MM.1S (cell line): ENCODE results near the gene NSFL1C.

Source experiments
- DNase-seq: peaks from one replicate; pipeline ENCODE4 v3.0.0-alpha.2; 2015
- H2AFZ ChIP-seq: fragments of 300-600 bp; sonication (generic); 2 replicates; pipeline ENCODE4 v1.6.0; 2016; ENCODE audit warnings: antibody characterized with exemption, low read length
- H3F3A ChIP-seq: fragments of 300-600 bp; sonication (generic); 2 replicates; pipeline ENCODE4 v1.6.1; 2016; ENCODE audit warnings: mild to moderate bottlenecking, antibody characterized with exemption, low read length, moderate library complexity, mixed read lengths; ENCODE audit not compliant: insufficient read depth
- H3K27ac ChIP-seq: fragments of 300-600 bp; sonication (generic); 2 replicates; pipeline ENCODE4 v1.5.1; 2016; ENCODE audit warnings: mild to moderate bottlenecking, low read length
- H3K27me3 ChIP-seq: fragments of 300-600 bp; sonication (generic); replicated peaks from 2 replicates; pipeline ENCODE4 v1.6.0; 2016; ENCODE audit warnings: low read length; ENCODE audit not compliant: insufficient read depth
- H3K36me3 ChIP-seq: fragments of 300-600 bp; sonication (generic); replicated peaks from 2 replicates; pipeline ENCODE4 v1.6.1; 2016; ENCODE audit warnings: mild to moderate bottlenecking, low read length, mixed read lengths; ENCODE audit not compliant: insufficient read depth
- H3K4me1 ChIP-seq: fragments of 300-600 bp; sonication (generic); 2 replicates; pipeline ENCODE4 v1.6.1; 2016; ENCODE audit warnings: low read length, mixed read lengths
- H3K4me2 ChIP-seq: fragments of 300-600 bp; sonication (generic); 2 replicates; pipeline ENCODE4 v1.6.0; 2016; ENCODE audit warnings: low read depth, low read length
- H3K4me3 ChIP-seq: fragments of 300-600 bp; sonication (generic); 2 replicates; pipeline ENCODE4 v1.5.1; 2016; ENCODE audit warnings: low read length, mixed read lengths
- H3K79me2 ChIP-seq: fragments of 300-600 bp; sonication (generic); 2 replicates; pipeline ENCODE4 v1.6.1; 2016; ENCODE audit warnings: mixed run types, low read length, mixed read lengths
- H3K9ac ChIP-seq: fragments of 300-600 bp; sonication (generic); 2 replicates; pipeline ENCODE4 v1.6.1; 2016; ENCODE audit warnings: low read length, mixed read lengths
- H3K9me2 ChIP-seq: fragments of 300-600 bp; sonication (generic); replicated peaks from 2 replicates; pipeline ENCODE4 v1.6.1; 2016; ENCODE audit warnings: mild to moderate bottlenecking, low read length, mixed read lengths; ENCODE audit not compliant: insufficient read depth
- H3K9me3 ChIP-seq: fragments of 300-600 bp; sonication (generic); replicated peaks from 2 replicates; pipeline ENCODE4 v1.6.1; 2016; ENCODE audit warnings: mild to moderate bottlenecking, low read length, mixed read lengths; ENCODE audit not compliant: insufficient read depth
- H4K20me1 ChIP-seq: fragments of 300-600 bp; sonication (generic); 2 replicates; pipeline ENCODE4 v1.6.1; 2016; ENCODE audit warnings: mild to moderate bottlenecking, low read length, moderate library complexity, mixed read lengths; ENCODE audit not compliant: insufficient read depth
- EZH2 ChIP-seq: fragments of 300-600 bp; sonication (generic); optimal IDR thresholded peaks from 2 replicates; pipeline ENCODE3; 2017; ENCODE audit warnings: low read depth, mild to moderate bottlenecking, antibody characterized with exemption, low read length, mixed read lengths
- EZH2phosphoT487 ChIP-seq: fragments of 300-600 bp; sonication (generic); IDR thresholded peaks from 2 replicates; pipeline ENCODE4 v1.6.1; 2018; ENCODE audit warnings: antibody characterized with exemption, low read length
- TF ChIP-seq, protein P1 (sequence below): fragments of 300-600 bp; sonication (generic); IDR thresholded peaks from 2 replicates; pipeline ENCODE4 v1.5.1; 2016; ENCODE audit warnings: antibody characterized with exemption, low read length, mixed read lengths

The NSFL1C gene

DNA sequence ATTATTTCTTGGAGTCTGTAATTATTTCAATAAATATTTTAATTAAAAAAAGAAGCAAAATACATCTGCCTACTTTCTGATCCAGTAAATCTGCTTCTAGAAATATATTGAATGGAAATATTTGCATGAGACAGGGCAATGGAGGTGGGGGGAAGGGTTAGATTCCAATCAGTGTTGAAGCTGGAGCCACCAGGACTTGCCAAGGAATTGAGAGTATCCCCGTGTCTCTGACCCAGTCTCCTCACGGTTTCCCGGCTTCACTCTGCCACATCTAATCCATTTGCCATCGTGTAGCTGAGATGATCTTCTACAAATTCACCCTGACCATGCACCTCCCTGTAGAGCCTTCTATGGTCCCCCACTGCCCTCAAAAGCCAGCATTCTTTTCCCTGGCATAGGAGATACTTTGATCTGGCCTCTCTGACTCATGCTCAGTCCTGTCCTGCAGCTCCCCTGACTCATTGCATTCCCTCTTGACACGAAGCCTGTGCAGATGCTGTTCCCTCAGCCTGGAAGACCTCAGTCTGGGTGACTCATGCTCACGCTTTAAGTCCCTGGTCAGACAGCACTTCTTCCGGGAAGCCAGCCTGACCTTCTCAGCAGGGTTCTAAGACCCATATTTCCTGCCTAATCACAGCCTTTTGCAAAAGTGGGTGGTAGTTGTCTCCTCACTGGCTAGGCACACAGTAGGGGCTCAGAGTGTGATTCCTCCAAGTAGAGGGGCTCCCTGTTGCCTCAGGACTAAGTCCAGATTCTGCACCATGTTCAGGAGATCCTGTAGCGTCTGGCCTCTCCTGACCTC, 50.8 kb downstream of the NSFL1C start:
- Histone ChIP-seq H3K4me3 (no peak overlapping the region), H3K9me2 (no peaks in the 10 kb centered on the region), H3F3A (no peaks in the 10 kb centered on the region), H3K27ac (no peak overlapping the region), H2AFZ (no peak overlapping the region), H4K20me1 (no peaks in the 10 kb centered on the region), H3K4me2 (no peak overlapping the region), H3K4me1 (no peaks in the 10 kb centered on the region), H3K9me3 (no peaks in the 10 kb centered on the region), H3K9ac (no peak overlapping the region), H3K27me3 (no peaks in the 10 kb centered on the region), H3K36me3 (no peaks in the 10 kb centered on the region), H3K79me2 (no peaks in the 10 kb centered on the region)
- no peak for TF ChIP-seq EZH2phosphoT487
- no peak for TF ChIP-seq EZH2
- TF ChIP-seq, protein P1, sequence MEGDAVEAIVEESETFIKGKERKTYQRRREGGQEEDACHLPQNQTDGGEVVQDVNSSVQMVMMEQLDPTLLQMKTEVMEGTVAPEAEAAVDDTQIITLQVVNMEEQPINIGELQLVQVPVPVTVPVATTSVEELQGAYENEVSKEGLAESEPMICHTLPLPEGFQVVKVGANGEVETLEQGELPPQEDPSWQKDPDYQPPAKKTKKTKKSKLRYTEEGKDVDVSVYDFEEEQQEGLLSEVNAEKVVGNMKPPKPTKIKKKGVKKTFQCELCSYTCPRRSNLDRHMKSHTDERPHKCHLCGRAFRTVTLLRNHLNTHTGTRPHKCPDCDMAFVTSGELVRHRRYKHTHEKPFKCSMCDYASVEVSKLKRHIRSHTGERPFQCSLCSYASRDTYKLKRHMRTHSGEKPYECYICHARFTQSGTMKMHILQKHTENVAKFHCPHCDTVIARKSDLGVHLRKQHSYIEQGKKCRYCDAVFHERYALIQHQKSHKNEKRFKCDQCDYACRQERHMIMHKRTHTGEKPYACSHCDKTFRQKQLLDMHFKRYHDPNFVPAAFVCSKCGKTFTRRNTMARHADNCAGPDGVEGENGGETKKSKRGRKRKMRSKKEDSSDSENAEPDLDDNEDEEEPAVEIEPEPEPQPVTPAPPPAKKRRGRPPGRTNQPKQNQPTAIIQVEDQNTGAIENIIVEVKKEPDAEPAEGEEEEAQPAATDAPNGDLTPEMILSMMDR, result no peak
- no peak for DNase-seq

DNA sequence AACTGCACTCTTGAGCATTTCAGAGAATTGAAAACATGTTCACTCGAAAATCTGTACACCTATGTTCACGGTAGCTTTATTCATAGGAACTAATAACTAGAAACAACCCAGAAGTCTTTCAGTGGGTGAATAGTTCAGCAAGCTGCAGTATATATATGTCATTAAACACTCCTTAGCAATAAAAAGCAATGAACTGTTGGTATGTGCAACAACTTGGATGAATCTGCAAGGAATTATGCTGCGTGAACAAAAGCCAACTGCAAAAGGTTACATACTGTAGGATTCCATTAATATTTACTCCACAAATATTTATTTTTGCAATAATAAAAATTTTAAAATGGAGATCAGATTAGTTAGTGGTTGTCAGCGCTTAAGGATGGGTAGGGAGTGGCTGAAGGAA, 51.7 kb downstream of the NSFL1C start:
- Histone ChIP-seq H3K4me1 (no peaks in the 10 kb centered on the region), H3K4me3 (no peak overlapping the region), H3K9ac (no peak overlapping the region), H3K27me3 (no peaks in the 10 kb centered on the region), H3F3A (no peaks in the 10 kb centered on the region), H3K79me2 (no peaks in the 10 kb centered on the region), H4K20me1 (no peaks in the 10 kb centered on the region), H3K9me3 (no peaks in the 10 kb centered on the region), H2AFZ (no peak overlapping the region), H3K4me2 (no peak overlapping the region), H3K27ac (no peak overlapping the region), H3K9me2 (no peaks in the 10 kb centered on the region), H3K36me3 (no peaks in the 10 kb centered on the region)
- no peak for DNase-seq
- TF ChIP-seq, protein P1, result no peak
- no peak for TF ChIP-seq EZH2
- TF ChIP-seq EZH2phosphoT487, result no peak

DNA sequence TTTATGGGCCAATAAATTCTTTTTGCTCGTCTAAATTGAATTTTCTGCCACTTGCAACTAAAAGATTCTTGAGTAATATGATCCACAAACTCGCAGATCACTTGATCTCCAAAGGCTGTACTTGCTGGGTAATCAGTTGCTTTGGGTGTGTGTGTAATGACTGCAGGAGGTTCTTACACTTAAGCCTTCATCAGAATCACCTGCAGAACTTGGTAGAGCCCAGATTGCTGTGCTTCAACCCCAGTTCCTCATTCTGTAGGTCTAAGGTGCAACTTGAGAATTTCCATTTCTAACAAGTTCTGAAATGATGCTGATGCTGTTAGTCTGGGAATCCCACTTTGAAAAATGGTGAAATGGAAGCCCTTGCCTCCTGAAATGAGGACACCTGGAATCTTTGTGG, 60.8 kb downstream of the NSFL1C start:
- Histone ChIP-seq H3K9ac (no peak overlapping the region), H3K36me3 (no peaks in the 10 kb centered on the region), H4K20me1 (no peaks in the 10 kb centered on the region), H3K79me2 (no peaks in the 10 kb centered on the region), H3K4me1 (no peaks in the 10 kb centered on the region), H3K27me3 (no peaks in the 10 kb centered on the region; the same call in 1 of the 2 replicates), H3K9me3 (no peaks in the 10 kb centered on the region), H2AFZ (no peak overlapping the region), H3K4me2 (no peak overlapping the region), H3K9me2 (no peaks in the 10 kb centered on the region), H3K27ac (no peak overlapping the region), H3K4me3 (no peak overlapping the region), H3F3A (no peaks in the 10 kb centered on the region)
- no peak for DNase-seq
- TF ChIP-seq EZH2 (no peak), EZH2phosphoT487 (no peak)
- TF ChIP-seq, protein P1, result no peak
